HEK293 (cell line): ENCODE results near the gene NOVA2.

ENCODE experiments used
- GLIS1 ChIP-seq: fragments of 450-650 bp; formaldehyde crosslinking; IDR thresholded peaks from 2 replicates; pipeline ENCODE4 v1.5.1; 2016; ENCODE audit warnings: missing biosample characterization, missing genetic modification characterization
- HOXC10 ChIP-seq: sonication (generic); formaldehyde crosslinking; IDR thresholded peaks from 2 replicates; pipeline ENCODE4 v1.8.1; 2023; ENCODE audit warnings: mild to moderate bottlenecking, missing genetic modification reagents
- SETDB1 ChIP-seq: IDR thresholded peaks from one replicate; pipeline ENCODE4 v1.6.1; 2017; ENCODE audit warnings: mild to moderate bottlenecking, low read length, moderate library complexity, mixed read lengths; ENCODE audit not compliant: insufficient read length
- SP7 ChIP-seq: fragments of 450-650 bp; formaldehyde crosslinking; IDR thresholded peaks from 2 replicates; pipeline ENCODE4 v1.5.1; 2016; ENCODE audit warnings: missing biosample characterization, missing genetic modification characterization
- YY2 ChIP-seq: fragments of 450-650 bp; formaldehyde crosslinking; IDR thresholded peaks from 2 replicates; pipeline ENCODE4 v1.5.1; 2016; ENCODE audit warnings: missing biosample characterization, missing genetic modification characterization
- ZNF157 ChIP-seq: fragments of 450-650 bp; formaldehyde crosslinking; IDR thresholded peaks from 2 replicates; pipeline ENCODE4 v1.5.1; 2016; ENCODE audit warnings: missing biosample characterization, missing genetic modification characterization
- ZNF175 ChIP-seq: fragments of 450-650 bp; formaldehyde crosslinking; IDR thresholded peaks from 2 replicates; pipeline ENCODE4 v1.5.1; 2016; ENCODE audit warnings: missing biosample characterization, missing genetic modification characterization
- ZNF391 ChIP-seq: fragments of 450-650 bp; formaldehyde crosslinking; IDR thresholded peaks from 2 replicates; pipeline ENCODE4 v1.5.1; 2016; ENCODE audit warnings: low read depth, missing biosample characterization, missing genetic modification characterization, borderline replicate concordance
- ZNF394 ChIP-seq: fragments of 450-650 bp; formaldehyde crosslinking; IDR thresholded peaks from 2 replicates; pipeline ENCODE4 v1.5.1; 2016; ENCODE audit warnings: missing biosample characterization, missing genetic modification characterization, mild to moderate bottlenecking, moderate library complexity, borderline replicate concordance
- ZNF610 ChIP-seq: fragments of 450-650 bp; formaldehyde crosslinking; IDR thresholded peaks from 2 replicates; pipeline ENCODE4 v1.5.1; 2016; ENCODE audit warnings: missing biosample characterization, missing genetic modification characterization, borderline replicate concordance
- ZNF624 ChIP-seq: fragments of 450-650 bp; formaldehyde crosslinking; IDR thresholded peaks from 2 replicates; pipeline ENCODE4 v1.5.1; 2017; ENCODE audit warnings: missing biosample characterization, missing genetic modification characterization
- ZNF660 ChIP-seq: fragments of 450-650 bp; IDR thresholded peaks from 2 replicates; pipeline ENCODE4 v1.5.1; 2018; ENCODE audit warnings: missing biosample characterization, mild to moderate bottlenecking, missing genetic modification characterization
- ZNF843 ChIP-seq: fragments of 450-650 bp; formaldehyde crosslinking; IDR thresholded peaks from 2 replicates; pipeline ENCODE4 v1.5.1; 2016; ENCODE audit warnings: missing biosample characterization, missing genetic modification characterization
- ZSCAN30 ChIP-seq: fragments of 450-650 bp; IDR thresholded peaks from 2 replicates; pipeline ENCODE4 v1.5.1; 2018; ENCODE audit warnings: missing biosample characterization, mild to moderate bottlenecking, missing genetic modification characterization, moderate library complexity
- TF ChIP-seq, protein P1 (sequence below): fragments of 450-650 bp; formaldehyde crosslinking; IDR thresholded peaks from 2 replicates; pipeline ENCODE4 v1.5.1; 2016; ENCODE audit warnings: missing biosample characterization, missing genetic modification characterization
- TF ChIP-seq, protein P2 (sequence below): fragments of 450-650 bp; formaldehyde crosslinking; IDR thresholded peaks from 2 replicates; pipeline ENCODE4 v1.5.1; 2016; ENCODE audit warnings: missing biosample characterization, missing genetic modification characterization, borderline replicate concordance
- TF ChIP-seq, protein P3 (sequence below): fragments of 450-650 bp; formaldehyde crosslinking; conservative IDR thresholded peaks from 2 replicates; pipeline ENCODE4 v1.5.1; 2016; ENCODE audit warnings: low read depth, missing biosample characterization, missing genetic modification characterization
- TF ChIP-seq, protein P4 (sequence below): IDR thresholded peaks from 2 replicates; pipeline ENCODE4 v1.6.1; 2011; ENCODE audit warnings: mild to moderate bottlenecking, low read depth, low read length, borderline replicate concordance
- TF ChIP-seq, protein P5 (sequence below): fragments of 450-650 bp; formaldehyde crosslinking; IDR thresholded peaks from 2 replicates; pipeline ENCODE4 v1.5.1; 2016; ENCODE audit warnings: missing biosample characterization, missing genetic modification characterization
- TF ChIP-seq, protein P6 (sequence below): fragments of 450-650 bp; formaldehyde crosslinking; IDR thresholded peaks from 2 replicates; pipeline ENCODE4 v1.5.1; 2016; ENCODE audit warnings: missing biosample characterization, missing genetic modification characterization
- TF ChIP-seq, protein P7 (sequence below): fragments of 450-650 bp; formaldehyde crosslinking; IDR thresholded peaks from 2 replicates; pipeline ENCODE4 v1.5.1; 2016; ENCODE audit warnings: missing biosample characterization, missing genetic modification characterization
- TF ChIP-seq, protein P8 (sequence below): fragments of 450-650 bp; formaldehyde crosslinking; IDR thresholded peaks from 2 replicates; pipeline ENCODE4 v1.5.1; 2016; ENCODE audit warnings: missing biosample characterization, missing genetic modification characterization
- TF ChIP-seq, protein P9 (sequence below): fragments of 450-650 bp; formaldehyde crosslinking; IDR thresholded peaks from 2 replicates; pipeline ENCODE4 v1.5.1; 2016; ENCODE audit warnings: missing biosample characterization, missing genetic modification characterization

The NOVA2 gene

DNA sequence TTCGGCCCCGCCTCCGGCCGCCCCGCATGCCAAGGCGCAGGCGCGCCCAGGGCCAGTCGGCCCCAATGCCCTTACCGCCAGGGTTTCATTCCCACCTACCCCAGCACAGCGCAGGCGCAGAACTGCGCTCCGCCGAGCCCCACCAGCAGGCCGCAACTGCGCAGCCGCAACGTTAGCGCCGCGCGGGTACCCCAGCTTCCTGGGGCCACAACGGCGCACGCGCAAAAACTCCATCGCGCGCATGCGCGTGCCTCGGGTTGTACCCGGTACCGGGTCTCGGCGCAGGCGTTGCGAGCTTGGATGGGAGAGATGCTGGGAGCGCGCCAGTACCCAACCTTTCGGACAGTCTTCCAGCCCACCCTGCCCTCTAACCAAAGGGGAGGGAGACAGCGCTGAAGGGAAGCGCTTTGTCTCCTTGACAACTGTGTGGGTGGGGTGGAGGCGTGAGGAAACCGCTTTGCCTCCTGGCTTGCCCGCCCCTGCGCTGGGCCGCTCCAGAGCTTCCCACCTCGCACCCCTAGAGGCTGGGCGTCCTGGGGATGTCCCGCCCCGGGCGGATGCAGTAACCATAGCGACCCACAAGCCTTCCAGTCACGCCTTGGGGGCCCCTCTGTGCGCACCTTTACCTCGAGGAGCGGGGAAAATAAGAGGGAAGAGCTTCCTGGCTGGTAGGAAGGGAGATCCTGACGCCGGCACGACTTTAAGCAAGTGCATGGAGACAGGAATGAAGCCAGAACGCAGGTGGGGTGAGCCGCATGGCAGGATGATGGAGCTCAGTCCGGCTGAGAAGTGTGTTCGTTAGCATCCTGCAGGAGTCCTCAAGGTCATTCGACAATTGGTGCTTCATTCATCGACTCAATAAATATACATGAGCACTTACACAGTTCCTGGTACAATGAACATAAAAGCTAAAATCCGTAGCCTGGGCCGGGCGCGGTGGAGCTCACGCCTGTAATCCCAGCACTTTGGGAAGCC is 70.7 kb downstream of the NOVA2 start (continued):
- TF ChIP-seq, protein P1, sequence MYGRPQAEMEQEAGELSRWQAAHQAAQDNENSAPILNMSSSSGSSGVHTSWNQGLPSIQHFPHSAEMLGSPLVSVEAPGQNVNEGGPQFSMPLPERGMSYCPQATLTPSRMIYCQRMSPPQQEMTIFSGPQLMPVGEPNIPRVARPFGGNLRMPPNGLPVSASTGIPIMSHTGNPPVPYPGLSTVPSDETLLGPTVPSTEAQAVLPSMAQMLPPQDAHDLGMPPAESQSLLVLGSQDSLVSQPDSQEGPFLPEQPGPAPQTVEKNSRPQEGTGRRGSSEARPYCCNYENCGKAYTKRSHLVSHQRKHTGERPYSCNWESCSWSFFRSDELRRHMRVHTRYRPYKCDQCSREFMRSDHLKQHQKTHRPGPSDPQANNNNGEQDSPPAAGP (tag by site-specific recombination): no peak
- TF ChIP-seq ZNF660 (tag by site-specific recombination): peak; percentile 69
- TF ChIP-seq, protein P2, sequence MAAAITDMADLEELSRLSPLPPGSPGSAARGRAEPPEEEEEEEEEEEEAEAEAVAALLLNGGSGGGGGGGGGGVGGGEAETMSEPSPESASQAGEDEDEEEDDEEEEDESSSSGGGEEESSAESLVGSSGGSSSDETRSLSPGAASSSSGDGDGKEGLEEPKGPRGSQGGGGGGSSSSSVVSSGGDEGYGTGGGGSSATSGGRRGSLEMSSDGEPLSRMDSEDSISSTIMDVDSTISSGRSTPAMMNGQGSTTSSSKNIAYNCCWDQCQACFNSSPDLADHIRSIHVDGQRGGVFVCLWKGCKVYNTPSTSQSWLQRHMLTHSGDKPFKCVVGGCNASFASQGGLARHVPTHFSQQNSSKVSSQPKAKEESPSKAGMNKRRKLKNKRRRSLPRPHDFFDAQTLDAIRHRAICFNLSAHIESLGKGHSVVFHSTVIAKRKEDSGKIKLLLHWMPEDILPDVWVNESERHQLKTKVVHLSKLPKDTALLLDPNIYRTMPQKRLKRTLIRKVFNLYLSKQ: no peak
- no peak for TF ChIP-seq HOXC10 (CRISPR knock-in tag)
- peak; percentile 31 for TF ChIP-seq SP7
- 0 out of 2 replicates have a peak, but pooled peaks have one; percentile 20 for TF ChIP-seq ZNF843
- TF ChIP-seq ZNF157 (tag by site-specific recombination): no peak; the same call in 1 of the 2 replicates
- no peak for TF ChIP-seq ZNF175
- TF ChIP-seq ZNF624 (tag by site-specific recombination): no peak
- TF ChIP-seq, protein P3, sequence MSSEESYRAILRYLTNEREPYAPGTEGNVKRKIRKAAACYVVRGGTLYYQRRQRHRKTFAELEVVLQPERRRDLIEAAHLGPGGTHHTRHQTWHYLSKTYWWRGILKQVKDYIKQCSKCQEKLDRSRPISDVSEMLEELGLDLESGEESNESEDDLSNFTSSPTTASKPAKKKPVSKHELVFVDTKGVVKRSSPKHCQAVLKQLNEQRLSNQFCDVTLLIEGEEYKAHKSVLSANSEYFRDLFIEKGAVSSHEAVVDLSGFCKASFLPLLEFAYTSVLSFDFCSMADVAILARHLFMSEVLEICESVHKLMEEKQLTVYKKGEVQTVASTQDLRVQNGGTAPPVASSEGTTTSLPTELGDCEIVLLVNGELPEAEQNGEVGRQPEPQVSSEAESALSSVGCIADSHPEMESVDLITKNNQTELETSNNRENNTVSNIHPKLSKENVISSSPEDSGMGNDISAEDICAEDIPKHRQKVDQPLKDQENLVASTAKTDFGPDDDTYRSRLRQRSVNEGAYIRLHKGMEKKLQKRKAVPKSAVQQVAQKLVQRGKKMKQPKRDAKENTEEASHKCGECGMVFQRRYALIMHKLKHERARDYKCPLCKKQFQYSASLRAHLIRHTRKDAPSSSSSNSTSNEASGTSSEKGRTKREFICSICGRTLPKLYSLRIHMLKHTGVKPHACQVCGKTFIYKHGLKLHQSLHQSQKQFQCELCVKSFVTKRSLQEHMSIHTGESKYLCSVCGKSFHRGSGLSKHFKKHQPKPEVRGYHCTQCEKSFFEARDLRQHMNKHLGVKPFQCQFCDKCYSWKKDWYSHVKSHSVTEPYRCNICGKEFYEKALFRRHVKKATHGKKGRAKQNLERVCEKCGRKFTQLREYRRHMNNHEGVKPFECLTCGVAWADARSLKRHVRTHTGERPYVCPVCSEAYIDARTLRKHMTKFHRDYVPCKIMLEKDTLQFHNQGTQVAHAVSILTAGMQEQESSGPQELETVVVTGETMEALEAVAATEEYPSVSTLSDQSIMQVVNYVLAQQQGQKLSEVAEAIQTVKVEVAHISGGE (tag by site-specific recombination): peak; percentile 41; the same call in 1 of the 2 replicates
- no peak for TF ChIP-seq ZNF394 (tag by site-specific recombination)
- TF ChIP-seq, protein P4, sequence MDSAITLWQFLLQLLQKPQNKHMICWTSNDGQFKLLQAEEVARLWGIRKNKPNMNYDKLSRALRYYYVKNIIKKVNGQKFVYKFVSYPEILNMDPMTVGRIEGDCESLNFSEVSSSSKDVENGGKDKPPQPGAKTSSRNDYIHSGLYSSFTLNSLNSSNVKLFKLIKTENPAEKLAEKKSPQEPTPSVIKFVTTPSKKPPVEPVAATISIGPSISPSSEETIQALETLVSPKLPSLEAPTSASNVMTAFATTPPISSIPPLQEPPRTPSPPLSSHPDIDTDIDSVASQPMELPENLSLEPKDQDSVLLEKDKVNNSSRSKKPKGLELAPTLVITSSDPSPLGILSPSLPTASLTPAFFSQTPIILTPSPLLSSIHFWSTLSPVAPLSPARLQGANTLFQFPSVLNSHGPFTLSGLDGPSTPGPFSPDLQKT: no peak
- TF ChIP-seq YY2 (tag by site-specific recombination): no peak
- TF ChIP-seq, protein P5, sequence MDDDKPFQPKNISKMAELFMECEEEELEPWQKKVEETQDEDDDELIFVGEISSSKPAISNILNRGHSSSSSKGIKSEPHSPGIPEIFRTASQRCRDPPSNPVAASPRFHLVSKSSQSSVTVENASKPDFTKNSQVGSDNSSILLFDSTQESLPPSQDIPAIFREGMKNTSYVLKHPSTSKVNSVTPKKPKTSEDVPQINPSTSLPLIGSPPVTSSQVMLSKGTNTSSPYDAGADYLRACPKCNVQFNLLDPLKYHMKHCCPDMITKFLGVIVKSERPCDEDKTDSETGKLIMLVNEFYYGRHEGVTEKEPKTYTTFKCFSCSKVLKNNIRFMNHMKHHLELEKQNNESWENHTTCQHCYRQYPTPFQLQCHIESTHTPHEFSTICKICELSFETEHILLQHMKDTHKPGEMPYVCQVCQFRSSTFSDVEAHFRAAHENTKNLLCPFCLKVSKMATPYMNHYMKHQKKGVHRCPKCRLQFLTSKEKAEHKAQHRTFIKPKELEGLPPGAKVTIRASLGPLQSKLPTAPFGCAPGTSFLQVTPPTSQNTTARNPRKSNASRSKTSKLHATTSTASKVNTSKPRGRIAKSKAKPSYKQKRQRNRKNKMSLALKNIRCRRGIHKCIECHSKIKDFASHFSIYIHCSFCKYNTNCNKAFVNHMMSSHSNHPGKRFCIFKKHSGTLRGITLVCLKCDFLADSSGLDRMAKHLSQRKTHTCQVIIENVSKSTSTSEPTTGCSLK (tag by site-specific recombination): no peak
- no peak for TF ChIP-seq ZSCAN30 (tag by site-specific recombination)
- TF ChIP-seq, protein P6, sequence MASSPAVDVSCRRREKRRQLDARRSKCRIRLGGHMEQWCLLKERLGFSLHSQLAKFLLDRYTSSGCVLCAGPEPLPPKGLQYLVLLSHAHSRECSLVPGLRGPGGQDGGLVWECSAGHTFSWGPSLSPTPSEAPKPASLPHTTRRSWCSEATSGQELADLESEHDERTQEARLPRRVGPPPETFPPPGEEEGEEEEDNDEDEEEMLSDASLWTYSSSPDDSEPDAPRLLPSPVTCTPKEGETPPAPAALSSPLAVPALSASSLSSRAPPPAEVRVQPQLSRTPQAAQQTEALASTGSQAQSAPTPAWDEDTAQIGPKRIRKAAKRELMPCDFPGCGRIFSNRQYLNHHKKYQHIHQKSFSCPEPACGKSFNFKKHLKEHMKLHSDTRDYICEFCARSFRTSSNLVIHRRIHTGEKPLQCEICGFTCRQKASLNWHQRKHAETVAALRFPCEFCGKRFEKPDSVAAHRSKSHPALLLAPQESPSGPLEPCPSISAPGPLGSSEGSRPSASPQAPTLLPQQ (tag by site-specific recombination): peak; percentile 31; the same call in 1 of the 2 replicates
- TF ChIP-seq, protein P7, sequence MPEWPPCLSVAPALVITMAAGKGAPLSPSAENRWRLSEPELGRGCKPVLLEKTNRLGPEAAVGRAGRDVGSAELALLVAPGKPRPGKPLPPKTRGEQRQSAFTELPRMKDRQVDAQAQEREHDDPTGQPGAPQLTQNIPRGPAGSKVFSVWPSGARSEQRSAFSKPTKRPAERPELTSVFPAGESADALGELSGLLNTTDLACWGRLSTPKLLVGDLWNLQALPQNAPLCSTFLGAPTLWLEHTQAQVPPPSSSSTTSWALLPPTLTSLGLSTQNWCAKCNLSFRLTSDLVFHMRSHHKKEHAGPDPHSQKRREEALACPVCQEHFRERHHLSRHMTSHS (tag by site-specific recombination): no peak
- 0 out of 2 replicates have a peak, but pooled peaks have one; percentile 37 for TF ChIP-seq ZNF391 (tag by site-specific recombination)
- TF ChIP-seq, protein P8, sequence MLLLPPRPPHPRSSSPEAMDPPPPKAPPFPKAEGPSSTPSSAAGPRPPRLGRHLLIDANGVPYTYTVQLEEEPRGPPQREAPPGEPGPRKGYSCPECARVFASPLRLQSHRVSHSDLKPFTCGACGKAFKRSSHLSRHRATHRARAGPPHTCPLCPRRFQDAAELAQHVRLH (tag by site-specific recombination): peak; percentile 75
- no peak for TF ChIP-seq SETDB1
- TF ChIP-seq, protein P9, sequence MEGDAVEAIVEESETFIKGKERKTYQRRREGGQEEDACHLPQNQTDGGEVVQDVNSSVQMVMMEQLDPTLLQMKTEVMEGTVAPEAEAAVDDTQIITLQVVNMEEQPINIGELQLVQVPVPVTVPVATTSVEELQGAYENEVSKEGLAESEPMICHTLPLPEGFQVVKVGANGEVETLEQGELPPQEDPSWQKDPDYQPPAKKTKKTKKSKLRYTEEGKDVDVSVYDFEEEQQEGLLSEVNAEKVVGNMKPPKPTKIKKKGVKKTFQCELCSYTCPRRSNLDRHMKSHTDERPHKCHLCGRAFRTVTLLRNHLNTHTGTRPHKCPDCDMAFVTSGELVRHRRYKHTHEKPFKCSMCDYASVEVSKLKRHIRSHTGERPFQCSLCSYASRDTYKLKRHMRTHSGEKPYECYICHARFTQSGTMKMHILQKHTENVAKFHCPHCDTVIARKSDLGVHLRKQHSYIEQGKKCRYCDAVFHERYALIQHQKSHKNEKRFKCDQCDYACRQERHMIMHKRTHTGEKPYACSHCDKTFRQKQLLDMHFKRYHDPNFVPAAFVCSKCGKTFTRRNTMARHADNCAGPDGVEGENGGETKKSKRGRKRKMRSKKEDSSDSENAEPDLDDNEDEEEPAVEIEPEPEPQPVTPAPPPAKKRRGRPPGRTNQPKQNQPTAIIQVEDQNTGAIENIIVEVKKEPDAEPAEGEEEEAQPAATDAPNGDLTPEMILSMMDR (tag by site-specific recombination): peak; percentile 52
- peak; percentile 81 for TF ChIP-seq GLIS1 (tag by site-specific recombination)
- TF ChIP-seq ZNF610 (tag by site-specific recombination): 0 out of 2 replicates have a peak, but pooled peaks have one; percentile 14
